DND-41 (cell line): ENCODE results near the gene CTBP2.
"Not testable (repeated sequence)": the region's sequence is repeated elsewhere in the genome, so short reads cannot be mapped to it uniquely, and the experiment has no call there.

Source experiments
- ATAC-seq: fragments of 200-7000 bp; cut with Tn5 transposase; 3 replicates; pipeline ENCODE4 v1.9.1; 2021; ENCODE audit warnings: low read depth; ENCODE audit not compliant: insufficient read depth
- DNase-seq: peaks from one replicate; pipeline ENCODE4 v3.0.0-alpha.2; 2020
- H2AFZ ChIP-seq: 2 replicates; pipeline ENCODE4 v1.6.0; 2012; ENCODE audit warnings: low read depth, low read length
- H3K27ac ChIP-seq: 2 replicates; pipeline ENCODE4 v1.5.1; 2012; ENCODE audit warnings: low read length, inconsistent platforms
- H3K27me3 ChIP-seq: fragments of 200-600 bp; sonication (generic); 2 replicates; pipeline ENCODE4 v1.6.0; 2012; ENCODE audit warnings: low read length, mild to moderate bottlenecking, inconsistent platforms; ENCODE audit not compliant: insufficient read depth, poor library complexity
- H3K36me3 ChIP-seq: 2 replicates; pipeline ENCODE4 v1.5.1; 2012; ENCODE audit warnings: low read length, inconsistent platforms; ENCODE audit not compliant: insufficient read depth
- H3K4me1 ChIP-seq: 2 replicates; pipeline ENCODE4 v1.5.1; 2012; ENCODE audit warnings: mild to moderate bottlenecking, low read length; ENCODE audit not compliant: insufficient read depth
- H3K4me2 ChIP-seq: 2 replicates; pipeline ENCODE4 v1.6.0; 2012; ENCODE audit warnings: mild to moderate bottlenecking, moderate library complexity, low read length, inconsistent platforms; ENCODE audit not compliant: insufficient read depth
- H3K4me3 ChIP-seq, 2 experiments: fragments of 200-600 bp in 1 of 2; shearing (Covaris generic) in 1 of 2; 2 replicates each; pipeline ENCODE4 v1.5.1; 2012 to 2016; ENCODE audit warnings: inconsistent platforms in 2 of 2, low read length in 2 of 2, mild to moderate bottlenecking in 2 of 2, low read depth in 1 of 2, moderate library complexity in 1 of 2
- H3K79me2 ChIP-seq: 2 replicates; pipeline ENCODE4 v1.6.0; 2012; ENCODE audit warnings: low read length, inconsistent platforms; ENCODE audit not compliant: insufficient read depth
- H3K9ac ChIP-seq: 2 replicates; pipeline ENCODE4 v1.6.0; 2012; ENCODE audit warnings: low read depth, mild to moderate bottlenecking, inconsistent platforms, low read length, moderate library complexity
- H3K9me3 ChIP-seq: 2 replicates; pipeline ENCODE4 v1.5.1; 2012; ENCODE audit warnings: low read length, moderate library complexity, mild to moderate bottlenecking, inconsistent platforms; ENCODE audit not compliant: insufficient read depth, severe bottlenecking
- H4K20me1 ChIP-seq: 2 replicates; pipeline ENCODE4 v1.6.0; 2012; ENCODE audit warnings: low read length; ENCODE audit not compliant: insufficient read depth
- CTCF ChIP-seq: IDR thresholded peaks from 2 replicates; pipeline ENCODE4 v1.5.1; 2012; ENCODE audit warnings: borderline replicate concordance, low read length, moderate library complexity, mild to moderate bottlenecking; ENCODE audit not compliant: poor library complexity, severe bottlenecking; ENCODE audit errors: extremely low read depth
- EZH2 ChIP-seq: IDR thresholded peaks from 3 replicates; pipeline ENCODE4 v1.6.1; 2012; ENCODE audit warnings: borderline replicate concordance, low read depth, mild to moderate bottlenecking, moderate library complexity, low read length, inconsistent platforms; ENCODE audit not compliant: severe bottlenecking

CTBP2 gene

GRCh38 chr10:125060826-125061556 lies 99.4 kb downstream of the CTBP2 start:
- H3K79me2 ChIP-seq = peaks cover 60% of the 10 kb centered on the region
- H4K20me1 ChIP-seq = peaks cover 62% of the 10 kb centered on the region
- DNase-seq (peak; percentile 56), ATAC-seq (peak; percentile 59; the same call in 2 of the 3 replicates)
- H3K27me3 ChIP-seq = no peaks in the 10 kb centered on the region
- no peak for TF ChIP-seq EZH2
- TF ChIP-seq CTCF = peak; percentile 73
- H2AFZ ChIP-seq = no peak overlapping the region
- no peak overlapping the region for H3K4me3 ChIP-seq
- no peaks in the 10 kb centered on the region for H3K9me3 ChIP-seq
- no peak overlapping the region for H3K27ac ChIP-seq
- no peak overlapping the region for H3K4me2 ChIP-seq
- H3K4me1 ChIP-seq = peaks cover 14% of the 10 kb centered on the region
- peaks cover 5% of the 10 kb centered on the region; the same call in 1 of the 2 replicates for H3K36me3 ChIP-seq
- no peak overlapping the region for H3K9ac ChIP-seq

- no peak overlapping the region for H3K9ac ChIP-seq
- peaks cover 63% of the 10 kb centered on the region for H4K20me1 ChIP-seq
- peaks cover 11% of the 10 kb centered on the region for H3K4me1 ChIP-seq
- peaks cover 5% of the 10 kb centered on the region; the same call in 1 of the 2 replicates for H3K36me3 ChIP-seq
- H3K9me3 ChIP-seq = no peaks in the 10 kb centered on the region
- no peaks in the 10 kb centered on the region for H3K27me3 ChIP-seq
- no peak overlapping the region for H3K4me2 ChIP-seq
- H3K4me3 ChIP-seq = no peak overlapping the region
- no peak for TF ChIP-seq CTCF
- TF ChIP-seq EZH2 = no peak
- ATAC-seq = no peak
- no peak overlapping the region for H2AFZ ChIP-seq
- peaks cover 64% of the 10 kb centered on the region for H3K79me2 ChIP-seq
- no peak overlapping the region for H3K27ac ChIP-seq
- DNase-seq = no peak
Observed at GRCh38 chr10:125060482-125060825, 99.9 kb downstream of the CTBP2 start.

GRCh38 chr10:125060026-125060425 lies 100.3 kb downstream of the CTBP2 start:
- Histone ChIP-seq H3K4me1 (peaks cover 7% of the 10 kb centered on the region), H2AFZ (no peak overlapping the region), H3K9ac (no peak overlapping the region), H3K4me2 (no peak overlapping the region), H3K36me3 (peaks cover 5% of the 10 kb centered on the region; the same call in 1 of the 2 replicates), H3K27me3 (no peaks in the 10 kb centered on the region), H3K79me2 (peaks cover 68% of the 10 kb centered on the region), H3K4me3 (no peak overlapping the region), H3K27ac (no peak overlapping the region), H3K9me3 (no peaks in the 10 kb centered on the region), H4K20me1 (peaks cover 60% of the 10 kb centered on the region)
- ATAC-seq (no peak), DNase-seq (no peak)
- TF ChIP-seq CTCF (no peak), EZH2 (no peak)

DNA sequence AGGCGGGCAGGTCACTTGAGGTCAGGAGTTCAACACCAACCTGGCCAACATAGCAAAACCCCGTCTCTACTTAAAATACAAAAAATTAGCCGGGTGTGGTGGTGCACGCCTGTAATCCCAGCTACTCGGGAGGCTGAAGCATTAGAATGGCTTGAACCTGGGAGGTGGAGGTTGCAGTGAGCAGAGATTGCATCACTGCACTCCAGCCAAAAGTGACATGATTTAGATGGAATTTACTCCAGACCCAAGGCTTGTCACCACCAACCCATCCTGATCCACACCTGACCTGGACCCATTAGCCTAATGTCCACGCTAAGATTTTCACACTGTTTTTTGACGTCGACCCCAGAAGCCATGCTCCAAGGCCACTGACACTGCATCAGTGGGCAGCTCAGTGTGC lies 101.0 kb downstream of the CTBP2 start:
- H3K9me3 ChIP-seq, H3K36me3 ChIP-seq, H3K27ac ChIP-seq, H3K4me2 ChIP-seq, H3K9ac ChIP-seq, H3K4me3 ChIP-seq, DNase-seq, H2AFZ ChIP-seq, H3K4me1 ChIP-seq, H3K27me3 ChIP-seq, ATAC-seq: not testable (repeated sequence)
- H3K79me2 ChIP-seq = peaks cover 71% of the 10 kb centered on the region
- peaks cover 61% of the 10 kb centered on the region for H4K20me1 ChIP-seq
